HG03159 (cell line): Measurements from ENCODE around the gene MS4A15.
"Not testable (repeated sequence)": the region's sequence is repeated elsewhere in the genome, so short reads cannot be mapped to it uniquely, and the experiment has no call there.

Source experiments
- ATAC-seq: cut with Tn5 transposase; IDR thresholded peaks from one replicate; pipeline ENCODE4 v1.9.1; 2021; ENCODE audit warnings: mild to moderate bottlenecking, moderate library complexity; ENCODE audit not compliant: unreplicated experiment

MS4A15 gene

GRCh38 chr11:60753309-60753708 lies 3.4 kb upstream of the MS4A15 start:
- no peak for ATAC-seq

DNA sequence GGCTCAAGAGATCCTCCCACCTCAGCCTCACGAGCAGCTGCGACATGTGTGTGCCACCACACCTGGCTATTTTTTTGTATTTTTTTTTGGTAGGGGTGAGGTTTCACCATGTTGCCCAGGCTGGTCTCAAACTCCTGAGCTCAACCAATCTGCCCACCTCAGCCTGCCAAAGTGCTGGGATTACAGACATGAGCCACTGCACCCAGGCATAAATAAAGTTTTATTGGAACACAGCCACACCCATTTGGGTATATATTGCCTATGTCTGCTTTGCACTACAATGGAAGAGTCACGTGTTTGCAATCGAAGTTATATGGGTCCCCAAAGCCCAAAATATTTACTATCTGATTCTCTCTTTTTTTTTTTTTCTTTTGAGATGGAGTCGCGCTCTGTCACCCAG lies 1.8 kb upstream of the MS4A15 start:
- ATAC-seq, result no peak

DNA sequence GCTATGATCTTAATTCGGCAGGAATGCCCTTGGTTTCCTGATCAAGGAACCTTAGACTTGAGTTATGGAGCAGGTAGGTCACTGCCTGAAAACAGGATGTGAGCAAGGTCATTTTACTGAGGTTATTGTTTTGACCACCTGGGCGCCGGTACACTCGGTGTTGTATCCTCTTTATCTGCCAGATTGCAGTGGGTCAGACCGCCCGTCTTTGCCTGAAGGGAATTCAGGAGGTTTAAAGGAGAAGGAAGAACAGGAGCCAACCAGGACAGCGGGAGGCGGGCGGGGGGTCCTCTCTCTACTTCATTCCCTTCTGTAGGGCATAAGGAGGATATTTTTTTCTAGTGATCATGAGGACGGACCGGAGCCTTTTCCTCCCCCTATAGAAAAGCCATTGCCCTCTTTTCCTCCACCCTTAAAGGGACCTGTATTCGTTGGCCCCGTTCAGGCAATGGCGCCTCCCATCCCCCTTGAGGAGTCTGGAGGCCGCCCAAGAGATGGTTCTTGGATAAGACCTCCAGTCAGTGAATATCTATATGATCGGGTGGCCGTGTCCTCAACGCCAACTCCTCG lies 649 bp downstream of the MS4A15 start:
- ATAC-seq, result no peak

GRCh38 chr11:60758671-60759070 lies 2.0 kb downstream of the MS4A15 start:
- not testable (repeated sequence) for ATAC-seq

DNA sequence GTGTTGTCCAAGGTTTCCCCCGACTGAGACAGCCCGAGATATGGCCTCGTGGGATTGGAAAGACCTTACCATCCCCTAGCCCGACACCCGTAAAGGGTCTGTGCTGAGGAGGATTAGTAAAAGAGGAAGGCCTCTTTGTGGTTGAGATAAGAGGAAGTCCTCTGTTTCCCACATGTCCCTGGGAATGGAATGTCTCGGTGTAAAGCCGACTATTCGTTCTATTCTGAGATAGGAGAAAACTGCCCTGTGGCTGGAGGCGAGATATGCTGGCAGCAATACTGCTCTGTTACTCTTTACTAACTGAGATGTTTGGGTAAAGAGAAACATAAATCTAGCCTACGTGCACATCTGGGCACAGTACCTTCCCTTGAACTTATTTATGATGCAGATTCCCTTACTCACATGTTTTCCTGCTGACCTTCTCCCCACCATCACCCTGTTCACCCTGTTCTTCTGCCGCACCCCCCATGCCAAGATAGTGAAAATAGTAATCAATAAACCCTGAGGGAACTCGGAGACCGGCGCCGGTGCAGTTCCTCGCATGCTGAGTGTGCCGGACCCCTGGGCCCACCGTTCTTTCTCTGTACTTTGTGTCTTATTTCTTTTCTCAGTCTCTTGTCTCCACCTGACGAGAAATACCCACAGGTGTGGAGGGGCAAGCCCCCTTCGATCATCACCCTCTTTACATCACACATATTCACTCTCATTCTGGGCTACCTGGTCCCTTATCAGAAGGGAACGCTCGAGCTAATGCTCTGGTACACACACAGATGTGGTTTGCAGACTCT lies 3.0 kb downstream of the MS4A15 start:
- ATAC-seq, result not testable (repeated sequence)

- ATAC-seq, result no peak
Measured at GRCh38 chr11:60761436-60762190, 4.9 kb downstream of the MS4A15 start.

DNA sequence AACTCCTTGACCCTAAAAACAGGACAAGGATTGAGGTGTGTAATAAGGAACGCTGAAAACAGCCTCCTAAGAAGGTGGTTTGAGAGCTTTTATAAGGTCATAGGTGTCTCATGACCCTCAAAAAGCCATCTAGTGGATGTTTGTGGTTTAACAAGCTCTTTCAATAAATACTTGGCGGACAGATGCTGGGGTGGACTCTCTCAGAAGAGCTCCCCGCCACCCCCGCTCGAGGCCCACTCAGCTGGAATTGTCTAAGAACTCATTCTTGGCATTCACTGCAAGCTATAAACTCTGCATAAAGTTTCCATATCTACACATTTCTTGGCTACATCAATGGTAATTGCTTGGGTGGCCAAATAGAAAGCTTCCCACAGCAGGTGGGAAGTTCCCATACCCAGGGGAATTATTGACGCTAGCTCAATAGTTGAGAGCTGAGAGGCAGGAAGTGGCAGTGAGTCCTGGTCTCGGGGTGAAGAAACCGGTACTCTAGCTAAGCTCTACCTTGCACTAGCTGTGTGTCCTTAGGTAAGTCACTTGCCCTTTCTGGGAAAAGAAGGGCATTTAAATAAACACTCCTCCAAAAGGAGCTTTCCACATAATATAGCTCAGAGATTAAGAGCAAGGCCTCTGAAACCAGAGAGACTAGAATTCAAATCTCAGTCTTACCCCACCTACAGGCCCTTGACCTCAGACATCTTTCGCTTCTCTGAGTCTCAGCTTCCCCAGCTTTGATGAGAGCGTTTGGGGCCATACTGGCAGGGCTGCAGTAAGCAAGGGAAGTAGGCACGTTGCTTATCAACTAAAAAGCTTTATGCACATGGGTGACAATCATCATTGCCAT lies 6.4 kb downstream of the MS4A15 start:
- peak; percentile 53 for ATAC-seq

DNA sequence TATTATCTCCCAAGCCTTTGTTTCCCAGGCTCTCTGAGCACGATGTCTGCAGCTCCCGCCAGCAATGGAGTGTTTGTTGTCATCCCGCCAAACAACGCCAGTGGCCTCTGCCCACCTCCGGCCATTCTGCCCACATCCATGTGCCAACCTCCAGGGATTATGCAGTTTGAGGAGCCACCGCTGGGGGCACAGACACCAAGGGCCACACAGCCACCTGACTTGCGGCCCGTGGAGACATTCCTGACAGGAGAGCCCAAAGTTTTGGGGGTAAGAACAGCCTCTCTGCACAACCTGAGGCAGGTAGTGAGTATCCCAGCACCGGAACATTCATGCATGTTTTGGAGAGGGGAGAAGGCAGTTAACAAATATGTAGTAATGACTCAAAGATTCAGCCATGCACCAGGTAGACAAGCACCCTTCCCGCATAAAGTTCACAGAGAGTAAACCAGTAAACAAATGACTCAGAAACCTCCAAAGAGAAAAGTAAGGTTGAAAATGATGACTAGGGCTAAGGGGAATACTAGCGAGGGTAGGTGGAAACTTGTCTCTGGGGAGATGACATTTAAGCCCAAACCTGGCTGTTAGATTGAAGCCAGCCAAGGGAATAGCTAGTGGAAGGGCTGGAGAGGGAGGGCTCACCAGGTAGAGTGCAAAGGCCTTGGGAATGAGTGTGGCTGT lies 7.2 kb downstream of the MS4A15 start:
- ATAC-seq, result no peak

DNA sequence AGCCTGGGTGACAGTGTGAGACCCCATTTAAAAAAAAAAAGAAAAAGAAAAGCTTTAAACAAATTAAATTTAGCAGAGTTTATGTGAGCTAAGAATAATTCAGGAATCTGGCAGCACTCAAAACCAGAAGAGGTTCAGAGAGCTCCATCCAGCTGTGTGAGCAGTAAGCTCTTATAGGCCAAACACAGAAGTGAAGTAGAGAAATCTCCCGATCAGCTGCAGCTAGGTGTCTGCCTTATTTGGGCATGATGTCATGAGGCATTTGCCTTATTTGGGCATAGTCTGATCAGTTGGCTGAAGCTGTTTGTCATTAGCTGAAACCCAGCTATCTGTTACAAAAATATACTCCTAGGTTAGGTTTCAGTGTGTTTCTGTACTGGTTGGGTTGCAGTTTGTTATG lies 8.2 kb downstream of the MS4A15 start:
- peak; percentile 46 for ATAC-seq

- no peak for ATAC-seq
Measured at GRCh38 chr11:60765355-60765754, 8.7 kb downstream of the MS4A15 start.

GRCh38 chr11:60766547-60766946 lies 9.9 kb downstream of the MS4A15 start:
- no peak for ATAC-seq

- ATAC-seq, result no peak
Measured at GRCh38 chr11:60767388-60767811, 10.7 kb downstream of the MS4A15 start.

GRCh38 chr11:60768202-60768601 lies 11.5 kb downstream of the MS4A15 start:
- no peak for ATAC-seq

- no peak for ATAC-seq
Measured at GRCh38 chr11:60769273-60769672, 12.6 kb downstream of the MS4A15 start.

DNA sequence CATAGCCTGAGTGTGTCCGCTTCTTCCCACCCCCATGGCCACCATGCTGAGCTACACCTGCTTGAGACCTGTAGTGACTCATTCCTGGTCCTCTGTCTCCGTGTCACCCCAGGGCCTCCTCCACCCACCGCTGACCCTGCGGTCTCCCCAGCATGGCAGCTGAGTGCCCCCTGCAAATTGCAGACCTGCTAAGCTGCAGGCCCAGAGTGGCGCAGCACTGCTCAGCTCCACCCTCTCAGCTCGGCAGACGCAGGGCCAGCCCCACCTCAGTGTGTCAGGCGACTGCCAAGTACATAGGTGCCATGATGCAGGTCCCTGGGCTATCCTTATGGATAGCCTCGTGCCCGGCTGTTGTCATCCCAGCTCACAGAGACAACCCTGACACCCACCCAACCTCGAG lies 13.1 kb downstream of the MS4A15 start:
- ATAC-seq, result no peak

- no peak for ATAC-seq
Measured at GRCh38 chr11:60771146-60771545, 14.5 kb downstream of the MS4A15 start.

GRCh38 chr11:60771879-60772525 lies 15.3 kb downstream of the MS4A15 start:
- ATAC-seq, result no peak

GRCh38 chr11:60772666-60773065 lies 16.0 kb downstream of the MS4A15 start:
- no peak for ATAC-seq

GRCh38 chr11:60774726-60775125 lies 18.1 kb downstream of the MS4A15 start:
- ATAC-seq, result no peak

GRCh38 chr11:60775420-60775961 lies 18.8 kb downstream of the MS4A15 start:
- ATAC-seq, result peak; percentile 74
